ENCODE measurements around the gene HHEX.
"Not testable (repeated sequence)": the region's sequence is repeated elsewhere in the genome, so short reads cannot be mapped to it uniquely, and the experiment has no call there.

HHEX gene

DNA sequence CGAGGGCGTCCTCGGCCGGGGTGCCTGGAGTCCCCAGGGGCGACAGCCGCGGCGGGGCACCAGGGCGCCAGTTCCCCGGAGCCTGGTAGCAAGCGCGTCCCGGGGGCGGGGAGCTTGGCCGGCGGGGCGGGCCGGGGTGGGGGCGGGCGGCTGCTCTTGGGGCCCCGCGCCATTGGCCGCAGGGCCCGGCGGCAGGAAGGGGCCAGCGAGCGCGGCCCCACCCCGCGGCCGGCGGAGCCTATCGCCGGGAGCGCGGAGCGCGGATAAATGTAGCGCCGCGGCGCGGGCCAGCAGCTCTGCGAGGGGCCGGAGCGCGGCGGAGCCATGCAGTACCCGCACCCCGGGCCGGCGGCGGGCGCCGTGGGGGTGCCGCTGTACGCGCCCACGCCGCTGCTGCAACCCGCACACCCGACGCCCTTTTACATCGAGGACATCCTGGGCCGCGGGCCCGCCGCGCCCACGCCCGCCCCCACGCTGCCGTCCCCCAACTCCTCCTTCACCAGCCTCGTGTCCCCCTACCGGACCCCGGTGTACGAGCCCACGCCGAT lies at the start of gene HHEX:
TSS of gene HHEX (plus strand) at position 293 of the 548 bp plus-strand sequence. CDS start at position 325, 32 bp downstream.
- Mint-ChIP-seq H3K4me3 (peak within 1 kb of the TSS; percentile 68), H3K4me1 (peaks cover 18% of the 10 kb centered on the region), H3K27ac (peak within 1 kb of the TSS; percentile 49), H3K9me3 (no peaks in the 10 kb centered on the region), H3K27me3 (peaks cover 67% of the 10 kb centered on the region), H3K36me3 (ENCODE audit: low read depth) (no peaks in the 10 kb centered on the region)
- peak; percentile 61 for ATAC-seq
- peak; percentile 53 for DNase-seq

DNA sequence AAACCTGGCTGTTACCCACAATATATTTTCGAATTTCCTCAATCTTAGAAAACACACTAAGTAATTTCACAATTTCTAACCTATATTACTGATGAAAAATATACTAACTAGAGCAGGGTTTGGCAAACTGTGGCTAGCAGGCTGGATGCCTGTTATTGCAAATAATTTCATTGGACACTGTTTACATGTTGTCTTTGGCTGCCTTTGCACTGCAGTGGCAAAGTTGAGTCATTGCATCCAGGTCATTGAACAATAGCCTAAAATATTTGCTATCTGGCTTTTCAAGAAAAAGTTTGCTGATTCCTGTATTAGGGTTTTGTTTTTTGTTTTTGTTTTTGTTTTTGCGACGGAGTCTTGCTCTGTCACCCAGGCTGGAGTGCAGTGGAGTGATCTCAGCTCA lies 49.6 kb upstream of the HHEX start:
- ATAC-seq (no peak), DNase-seq (no peak)
- Mint-ChIP-seq H3K27me3 (no peaks in the 10 kb centered on the region), H3K4me1 (peaks cover 4% of the 10 kb centered on the region), H3K9me3 (no peaks in the 10 kb centered on the region), H3K36me3 (ENCODE audit: low read depth) (peaks cover 53% of the 10 kb centered on the region), H3K27ac (no peak overlapping the region), H3K4me3 (no peak overlapping the region)

DNA sequence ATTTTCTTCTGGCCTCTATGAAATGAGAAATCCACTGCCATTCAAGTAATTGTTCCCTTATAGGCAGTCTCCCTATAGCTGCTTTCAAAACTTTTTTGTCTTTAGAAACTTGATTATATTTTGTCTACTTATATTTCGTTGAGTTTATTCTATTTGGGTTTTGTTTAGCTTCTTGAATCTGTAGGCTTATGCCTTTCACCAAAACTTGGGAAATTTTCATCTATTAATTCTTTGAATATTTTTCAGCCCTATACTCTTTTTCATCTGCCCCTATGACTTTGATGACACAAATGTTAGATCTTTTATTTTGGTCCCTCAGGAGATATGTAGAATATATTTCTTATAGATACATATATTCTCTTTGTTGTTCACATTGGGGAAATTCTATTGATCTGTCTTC lies 48.3 kb upstream of the HHEX start:
- Mint-ChIP-seq H3K4me3 (no peak overlapping the region), H3K9me3 (no peaks in the 10 kb centered on the region), H3K27ac (no peak overlapping the region), H3K27me3 (no peaks in the 10 kb centered on the region), H3K36me3 (ENCODE audit: low read depth) (peaks cover 55% of the 10 kb centered on the region), H3K4me1 (peaks cover 4% of the 10 kb centered on the region)
- ATAC-seq (no peak), DNase-seq (no peak)

DNA sequence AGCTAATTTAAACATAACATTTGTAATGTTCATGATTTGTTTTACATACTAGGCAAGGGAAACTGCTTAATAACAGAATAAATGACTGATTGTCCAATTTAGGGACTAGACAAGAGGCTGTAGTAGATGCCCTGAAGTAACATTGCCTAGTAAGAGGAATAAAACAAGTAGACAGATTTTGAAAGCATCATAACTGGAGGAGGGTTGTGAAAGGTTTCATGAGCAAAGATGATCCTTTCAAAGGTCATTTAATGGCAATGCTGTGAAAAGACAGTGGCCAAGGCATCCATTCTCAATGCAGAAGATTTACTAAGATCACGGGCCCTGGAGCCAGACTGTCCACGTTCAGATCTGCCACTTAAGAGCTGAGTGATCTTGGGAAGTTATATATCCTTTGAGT lies 44.8 kb upstream of the HHEX start:
- Mint-ChIP-seq H3K27ac (no peak overlapping the region), H3K27me3 (no peaks in the 10 kb centered on the region), H3K4me3 (no peak overlapping the region), H3K4me1 (peaks cover 4% of the 10 kb centered on the region), H3K36me3 (ENCODE audit: low read depth) (peaks cover 63% of the 10 kb centered on the region), H3K9me3 (no peaks in the 10 kb centered on the region)
- no peak for ATAC-seq
- DNase-seq: no peak

DNA sequence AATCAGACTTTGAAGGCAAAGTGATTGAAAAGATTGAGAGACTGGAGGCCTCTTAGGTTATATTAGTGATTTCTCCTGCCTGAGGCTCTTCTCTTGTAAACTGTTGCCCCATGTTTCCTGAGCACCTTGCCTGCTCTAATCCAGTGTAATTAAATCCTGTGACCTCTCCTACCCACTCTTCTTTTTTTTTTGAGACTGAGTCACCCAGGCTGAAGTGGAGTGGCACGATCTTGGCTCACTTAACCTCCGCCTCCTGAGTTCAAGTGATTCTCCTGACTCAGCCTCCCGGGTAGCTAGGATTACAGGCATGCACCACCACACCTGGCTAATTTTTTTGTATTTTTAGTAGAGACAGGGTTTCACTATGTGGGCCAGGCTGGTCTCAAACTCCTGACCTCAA lies 38.9 kb upstream of the HHEX start:
- not testable (repeated sequence) for H3K4me3 Mint-ChIP-seq, H3K27me3 Mint-ChIP-seq, ATAC-seq, H3K27ac Mint-ChIP-seq, H3K4me1 Mint-ChIP-seq, H3K9me3 Mint-ChIP-seq, DNase-seq
- peaks cover 68% of the 10 kb centered on the region for H3K36me3 Mint-ChIP-seq (ENCODE audit: low read depth)

DNA sequence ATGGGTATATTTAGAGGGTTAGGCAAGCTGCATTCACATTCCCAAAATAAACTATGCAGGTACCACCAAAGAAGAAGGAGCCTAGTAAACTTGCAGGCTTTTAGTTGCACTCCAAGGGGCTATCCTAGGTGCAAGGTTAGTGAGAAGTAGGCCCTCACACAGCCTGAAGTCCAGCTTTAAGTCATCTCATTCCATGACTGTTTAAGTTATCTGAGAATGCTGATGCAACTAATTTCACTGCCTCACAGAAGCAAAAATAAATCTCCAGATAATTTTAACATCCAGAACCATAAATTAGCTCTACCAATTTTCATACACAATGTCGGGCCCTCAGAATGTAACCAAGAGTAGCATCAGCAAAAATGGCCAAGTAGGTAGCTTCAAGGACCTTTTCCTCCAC lies 34.3 kb upstream of the HHEX start:
- H3K4me3 Mint-ChIP-seq: no peak overlapping the region
- peaks cover 37% of the 10 kb centered on the region for H3K36me3 Mint-ChIP-seq (ENCODE audit: low read depth)
- H3K4me1 Mint-ChIP-seq: no peaks in the 10 kb centered on the region
- peaks cover 2% of the 10 kb centered on the region for H3K27me3 Mint-ChIP-seq
- no peak overlapping the region for H3K27ac Mint-ChIP-seq
- ATAC-seq (no peak), DNase-seq (no peak)
- no peaks in the 10 kb centered on the region for H3K9me3 Mint-ChIP-seq

DNA sequence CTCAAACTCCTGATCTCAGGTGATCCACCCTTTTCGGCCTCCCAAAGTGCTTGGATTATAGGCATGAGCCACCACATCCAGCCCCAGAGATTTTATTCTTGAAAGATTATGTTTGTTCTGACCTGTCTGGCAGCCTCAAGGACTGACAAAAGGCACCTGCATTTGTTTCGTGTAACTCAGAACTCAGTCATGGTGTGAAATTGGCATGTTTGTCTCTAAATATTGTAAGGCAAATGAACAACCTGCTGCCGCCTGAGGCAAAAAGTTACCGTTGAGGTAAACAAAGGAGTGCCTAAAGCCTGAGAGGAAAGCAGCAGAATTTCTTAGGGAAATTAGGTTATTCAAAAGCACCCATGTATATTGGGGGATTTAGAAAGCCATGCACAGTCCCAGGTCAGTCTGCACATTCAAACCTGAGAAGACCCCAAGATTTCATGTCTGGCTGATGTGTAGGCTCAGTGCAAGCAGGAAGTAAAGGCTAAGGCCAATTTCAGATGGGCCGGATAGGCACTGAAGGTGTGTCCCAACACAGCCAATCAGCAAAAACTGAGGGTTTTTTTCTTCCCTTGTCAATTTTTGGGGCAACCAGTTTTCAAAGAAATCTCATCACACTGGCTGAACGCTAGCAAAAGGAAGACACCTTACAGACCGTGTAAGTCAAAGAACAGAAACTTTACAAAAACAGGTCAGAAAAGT lies 33.3 kb upstream of the HHEX start:
- Mint-ChIP-seq H3K4me1 (no peaks in the 10 kb centered on the region), H3K27me3 (peaks cover 2% of the 10 kb centered on the region), H3K36me3 (ENCODE audit: low read depth) (peaks cover 28% of the 10 kb centered on the region), H3K4me3 (no peak overlapping the region), H3K9me3 (no peaks in the 10 kb centered on the region), H3K27ac (no peak overlapping the region)
- DNase-seq (no peak), ATAC-seq (no peak)

DNA sequence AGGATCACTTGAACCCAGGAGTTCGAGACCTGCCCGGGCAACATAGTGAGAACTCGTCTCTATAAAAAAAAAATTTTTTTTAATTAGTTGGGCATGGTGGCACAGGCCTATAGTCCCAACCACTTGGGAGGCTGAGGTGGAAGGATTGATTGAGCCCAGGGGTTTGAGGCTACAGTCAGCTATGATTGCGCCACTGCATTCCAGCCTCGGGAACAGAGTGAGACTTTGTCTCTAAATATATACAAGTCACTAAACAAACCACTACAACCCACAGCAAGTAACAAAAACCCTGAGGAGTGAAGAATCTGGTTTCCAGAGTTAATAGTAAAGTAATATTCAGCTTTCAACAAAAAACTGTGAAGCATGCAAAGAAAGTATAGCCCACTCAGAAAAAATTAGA lies 32.7 kb upstream of the HHEX start:
- Mint-ChIP-seq H3K9me3 (no peaks in the 10 kb centered on the region), H3K4me3 (no peak overlapping the region), H3K36me3 (ENCODE audit: low read depth) (peaks cover 24% of the 10 kb centered on the region), H3K4me1 (no peaks in the 10 kb centered on the region), H3K27me3 (peaks cover 2% of the 10 kb centered on the region), H3K27ac (no peak overlapping the region)
- ATAC-seq: no peak
- DNase-seq: no peak

DNA sequence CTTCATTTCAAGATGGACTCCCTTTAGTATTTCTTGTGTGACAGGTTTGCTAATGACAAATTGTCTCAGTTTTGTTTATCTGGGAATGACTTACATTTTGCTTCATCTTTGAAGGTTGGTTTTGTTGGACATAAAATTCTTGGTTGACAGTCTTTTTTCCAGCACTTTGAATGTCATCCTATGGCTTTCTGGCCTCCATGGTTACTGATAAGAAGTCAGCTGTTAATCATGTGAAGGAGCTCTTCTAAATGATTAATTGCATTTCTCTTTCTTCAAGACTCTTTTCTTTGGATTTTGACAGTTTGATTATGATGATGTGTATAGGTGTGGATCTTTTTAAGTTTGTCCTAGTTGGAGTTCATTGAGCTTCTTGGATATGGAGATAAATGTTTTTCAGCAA lies 26.9 kb upstream of the HHEX start:
- H3K27me3 Mint-ChIP-seq: peaks cover 2% of the 10 kb centered on the region
- H3K4me3 Mint-ChIP-seq: no peak overlapping the region
- no peak overlapping the region for H3K27ac Mint-ChIP-seq
- no peaks in the 10 kb centered on the region for H3K4me1 Mint-ChIP-seq
- DNase-seq (no peak), ATAC-seq (no peak)
- H3K36me3 Mint-ChIP-seq (ENCODE audit: low read depth): no peaks in the 10 kb centered on the region
- H3K9me3 Mint-ChIP-seq: peaks cover 23% of the 10 kb centered on the region

DNA sequence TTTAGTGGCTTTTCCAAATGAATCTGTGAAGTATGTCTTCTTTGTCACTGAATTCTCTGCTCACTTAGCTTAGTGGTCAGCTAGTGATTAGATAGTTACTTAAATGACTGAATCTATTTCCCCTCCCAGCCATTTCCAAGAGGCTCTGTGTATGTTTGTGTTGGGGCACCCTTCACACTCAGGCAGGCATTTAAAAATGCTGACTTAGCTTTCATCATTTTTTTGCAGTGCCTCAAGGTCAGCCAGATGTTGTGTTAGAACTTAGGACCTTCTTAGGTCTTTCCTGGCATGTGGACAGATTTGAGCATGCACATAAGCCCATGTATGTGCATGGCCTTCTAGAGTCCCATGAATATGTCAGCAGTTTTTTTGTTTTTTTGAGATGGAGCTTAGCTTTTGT lies 25.4 kb upstream of the HHEX start:
- no peak overlapping the region for H3K27ac Mint-ChIP-seq
- no peaks in the 10 kb centered on the region for H3K4me1 Mint-ChIP-seq
- DNase-seq (no peak), ATAC-seq (no peak)
- H3K36me3 Mint-ChIP-seq (ENCODE audit: low read depth): no peaks in the 10 kb centered on the region
- peaks cover 23% of the 10 kb centered on the region for H3K9me3 Mint-ChIP-seq
- no peaks in the 10 kb centered on the region for H3K27me3 Mint-ChIP-seq
- no peak overlapping the region for H3K4me3 Mint-ChIP-seq

DNA sequence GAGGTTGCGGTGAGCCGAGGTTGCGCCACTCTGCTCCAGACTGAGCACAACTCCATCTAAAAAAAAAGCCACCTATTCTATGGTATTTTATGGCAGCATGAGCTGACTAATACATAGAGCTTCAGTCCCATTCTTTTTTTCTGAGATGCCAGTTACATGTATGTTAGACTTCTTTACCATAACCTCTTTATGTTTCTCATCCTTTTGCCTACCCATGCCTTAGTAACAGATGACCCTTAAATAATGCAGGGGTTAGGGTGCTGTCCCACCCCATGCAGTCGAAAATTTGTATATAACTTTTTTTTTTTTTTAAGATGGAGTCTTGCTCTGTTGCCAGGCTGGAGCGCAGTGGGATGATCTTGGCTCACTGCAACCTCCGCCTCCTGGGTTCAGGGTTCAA lies 22.7 kb upstream of the HHEX start:
- DNase-seq (no peak), ATAC-seq (no peak)
- Mint-ChIP-seq H3K9me3 (peaks cover 23% of the 10 kb centered on the region), H3K27ac (no peak overlapping the region), H3K27me3 (peaks cover 2% of the 10 kb centered on the region), H3K4me1 (no peaks in the 10 kb centered on the region), H3K36me3 (ENCODE audit: low read depth) (no peaks in the 10 kb centered on the region), H3K4me3 (no peak overlapping the region)

DNA sequence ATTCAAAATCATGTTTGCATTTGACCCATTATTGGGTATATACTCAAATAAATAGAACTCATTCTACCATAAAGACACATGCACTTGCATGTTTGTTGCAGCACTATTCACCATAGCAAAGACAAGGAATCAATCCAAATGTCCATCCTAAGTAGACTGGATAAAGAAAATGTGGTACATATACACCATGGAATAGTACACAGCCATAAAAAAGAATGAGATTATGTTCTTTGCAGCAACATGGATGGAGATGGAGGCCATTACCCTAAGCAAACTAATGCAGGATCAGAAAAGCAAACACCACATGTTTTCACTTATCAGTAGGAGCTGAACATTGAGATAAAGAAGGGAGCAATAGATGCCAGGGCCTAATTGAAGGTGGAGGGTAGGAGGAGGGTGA lies 12.0 kb upstream of the HHEX start:
- Mint-ChIP-seq H3K27me3 (peaks cover 6% of the 10 kb centered on the region), H3K4me3 (no peak overlapping the region), H3K27ac (no peak overlapping the region), H3K9me3 (no peaks in the 10 kb centered on the region), H3K4me1 (peaks cover 2% of the 10 kb centered on the region), H3K36me3 (ENCODE audit: low read depth) (no peaks in the 10 kb centered on the region)
- no peak for DNase-seq
- no peak for ATAC-seq

DNA sequence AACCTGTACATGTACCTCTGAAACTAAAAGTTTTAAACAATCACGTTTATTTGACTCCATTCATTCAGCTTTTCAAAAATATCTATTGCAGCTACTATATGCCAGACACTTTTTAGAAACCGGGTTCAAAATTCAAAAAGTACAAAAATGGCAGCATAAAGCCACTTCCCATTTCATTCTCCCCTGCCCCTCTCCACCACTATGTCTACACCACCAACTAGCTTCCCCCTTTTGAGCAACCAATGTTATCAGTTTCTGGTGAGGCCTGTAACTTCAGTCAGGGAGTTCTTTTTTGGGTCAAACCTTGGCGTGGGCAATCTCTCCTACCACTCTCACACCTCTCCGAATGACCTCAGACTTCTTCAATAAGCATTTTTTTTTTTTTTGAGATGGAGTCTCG lies 11.5 kb upstream of the HHEX start:
- H3K4me3 Mint-ChIP-seq: no peak overlapping the region
- peaks cover 2% of the 10 kb centered on the region for H3K4me1 Mint-ChIP-seq
- H3K36me3 Mint-ChIP-seq (ENCODE audit: low read depth): no peaks in the 10 kb centered on the region
- no peaks in the 10 kb centered on the region for H3K9me3 Mint-ChIP-seq
- H3K27ac Mint-ChIP-seq: no peak overlapping the region
- peaks cover 6% of the 10 kb centered on the region for H3K27me3 Mint-ChIP-seq
- DNase-seq: no peak
- ATAC-seq: no peak

DNA sequence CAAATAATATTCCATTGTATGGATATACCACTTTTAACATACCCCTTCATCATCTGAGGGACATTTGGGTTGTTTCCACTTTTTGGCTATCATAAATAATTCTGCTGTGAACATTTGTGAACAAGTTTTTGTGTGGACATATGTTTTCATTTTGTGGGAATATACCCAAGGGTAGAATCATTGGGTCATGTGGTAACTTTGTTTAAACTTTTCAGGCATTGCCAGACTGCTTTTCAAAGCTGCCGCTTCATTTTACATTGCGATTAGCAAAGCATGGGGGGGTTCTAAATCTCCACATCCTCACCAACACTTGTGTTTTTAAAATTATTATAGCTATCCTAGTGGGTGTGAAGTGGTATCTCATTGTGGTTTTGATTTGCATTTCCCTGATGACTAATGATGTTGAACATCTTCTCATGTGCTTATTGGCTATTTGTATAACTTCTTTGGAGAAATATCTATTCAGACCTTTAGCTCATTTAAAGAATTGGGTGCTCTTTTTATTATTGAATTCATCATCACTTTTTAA lies 8.4 kb upstream of the HHEX start:
- H3K9me3 Mint-ChIP-seq: no peaks in the 10 kb centered on the region
- ATAC-seq (no peak), DNase-seq (no peak)
- H3K4me3 Mint-ChIP-seq: no peak overlapping the region
- no peak overlapping the region for H3K27ac Mint-ChIP-seq
- H3K36me3 Mint-ChIP-seq (ENCODE audit: low read depth): no peaks in the 10 kb centered on the region
- H3K27me3 Mint-ChIP-seq: peaks cover 22% of the 10 kb centered on the region
- H3K4me1 Mint-ChIP-seq: peaks cover 2% of the 10 kb centered on the region

DNA sequence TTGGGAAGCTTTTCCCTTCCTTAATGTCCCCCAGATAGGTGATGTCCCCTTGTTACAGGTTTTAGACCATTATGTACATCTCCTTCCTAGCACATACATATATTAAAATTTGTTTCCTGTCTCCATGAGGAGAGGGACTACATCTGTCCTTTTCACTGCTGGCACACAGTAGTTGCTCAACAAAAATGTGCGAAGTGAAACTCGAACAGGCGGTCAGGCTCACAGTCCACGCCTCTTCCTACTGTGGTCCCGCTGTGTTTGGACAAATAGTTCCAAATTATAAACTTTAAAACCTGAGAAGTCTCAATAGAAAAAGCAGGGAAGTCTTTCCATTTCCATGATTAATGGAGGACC lies 1.2 kb upstream of the HHEX start:
- no peaks in the 10 kb centered on the region for H3K9me3 Mint-ChIP-seq
- H3K27ac Mint-ChIP-seq: no peak overlapping the region
- H3K4me3 Mint-ChIP-seq: peak overlapping the region; percentile 59
- peaks cover 63% of the 10 kb centered on the region for H3K27me3 Mint-ChIP-seq
- H3K4me1 Mint-ChIP-seq: peaks cover 18% of the 10 kb centered on the region
- no peak for DNase-seq
- no peaks in the 10 kb centered on the region for H3K36me3 Mint-ChIP-seq (ENCODE audit: low read depth)
- no peak for ATAC-seq

Data from activated naive CD8-positive, alpha-beta T cell treated with anti-CD3 and anti-CD28 coated beads, Interleukin-2, amount 50 U/mL, for 24 hours (primary cell).